ENCODE measurements around the gene FOXP1.

The FOXP1 gene

DNA sequence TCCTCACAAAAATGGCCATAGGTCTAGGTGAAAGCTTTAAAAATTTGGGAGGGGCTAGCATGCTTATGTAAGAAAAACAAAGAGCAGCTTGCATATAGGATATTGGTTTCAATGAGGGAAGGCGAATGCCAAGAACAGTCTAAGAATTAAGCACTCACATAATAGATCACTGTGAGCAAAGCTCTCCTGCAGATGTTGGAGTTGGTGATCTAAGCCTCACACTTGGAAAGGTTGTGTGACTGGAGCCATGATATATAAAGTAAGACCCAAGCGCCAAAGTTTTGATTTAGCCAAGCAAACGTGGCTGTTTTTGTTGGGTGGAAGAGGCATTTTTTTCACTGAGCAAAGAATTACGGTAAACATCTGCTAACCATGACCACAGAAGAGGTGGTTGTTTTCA, 237.5 kb downstream of the FOXP1 start:
- H3K4me1 ChIP-seq (ENCODE audit: control insufficient read depth in 1 of 2, insufficient read depth in 1 of 2, low read depth in 1 of 2, low read length in 1 of 2): no peaks in the 10 kb centered on the region
- H3K27ac ChIP-seq: no peak overlapping the region
- no peaks in the 10 kb centered on the region for H3K27me3 ChIP-seq
- no peaks in the 10 kb centered on the region for H3K9me3 ChIP-seq
- no peak overlapping the region for H3K4me3 ChIP-seq (ENCODE audit: low read depth in 1 of 2, low read length in 1 of 2)
- H3K36me3 ChIP-seq: no peaks in the 10 kb centered on the region
- TF ChIP-seq, protein P1, sequence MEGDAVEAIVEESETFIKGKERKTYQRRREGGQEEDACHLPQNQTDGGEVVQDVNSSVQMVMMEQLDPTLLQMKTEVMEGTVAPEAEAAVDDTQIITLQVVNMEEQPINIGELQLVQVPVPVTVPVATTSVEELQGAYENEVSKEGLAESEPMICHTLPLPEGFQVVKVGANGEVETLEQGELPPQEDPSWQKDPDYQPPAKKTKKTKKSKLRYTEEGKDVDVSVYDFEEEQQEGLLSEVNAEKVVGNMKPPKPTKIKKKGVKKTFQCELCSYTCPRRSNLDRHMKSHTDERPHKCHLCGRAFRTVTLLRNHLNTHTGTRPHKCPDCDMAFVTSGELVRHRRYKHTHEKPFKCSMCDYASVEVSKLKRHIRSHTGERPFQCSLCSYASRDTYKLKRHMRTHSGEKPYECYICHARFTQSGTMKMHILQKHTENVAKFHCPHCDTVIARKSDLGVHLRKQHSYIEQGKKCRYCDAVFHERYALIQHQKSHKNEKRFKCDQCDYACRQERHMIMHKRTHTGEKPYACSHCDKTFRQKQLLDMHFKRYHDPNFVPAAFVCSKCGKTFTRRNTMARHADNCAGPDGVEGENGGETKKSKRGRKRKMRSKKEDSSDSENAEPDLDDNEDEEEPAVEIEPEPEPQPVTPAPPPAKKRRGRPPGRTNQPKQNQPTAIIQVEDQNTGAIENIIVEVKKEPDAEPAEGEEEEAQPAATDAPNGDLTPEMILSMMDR (IDR thresholded peaks at IDR 0.05): no peak

DNA sequence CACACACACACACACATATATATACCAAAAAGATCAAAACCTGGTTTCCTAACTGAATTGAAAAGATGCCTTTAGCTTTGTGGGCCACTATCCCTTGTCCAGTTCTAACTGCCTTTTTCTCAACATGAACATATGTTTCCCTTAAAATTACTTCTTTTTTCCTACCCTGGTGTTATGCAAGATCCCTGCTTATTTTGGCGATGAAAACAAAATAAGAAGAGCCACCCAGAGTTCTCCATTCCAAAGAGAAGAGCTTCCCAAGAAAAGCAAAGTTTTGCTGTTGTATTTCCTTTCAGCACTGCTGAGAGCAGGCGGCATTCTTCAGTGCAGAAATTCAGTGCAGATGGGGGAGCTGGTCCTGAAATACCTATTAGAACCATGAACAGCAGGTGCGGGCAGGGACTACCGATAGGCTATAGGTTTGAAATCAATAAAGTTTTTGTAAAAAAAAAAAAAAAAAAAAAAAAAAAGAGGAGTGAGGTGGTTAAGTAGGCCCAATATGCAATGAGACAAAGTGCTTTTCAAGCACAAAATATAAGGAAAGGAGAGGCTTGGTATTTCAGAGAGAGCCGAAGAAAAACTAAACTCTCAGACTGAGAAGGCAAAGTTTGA, 238.0 kb downstream of the FOXP1 start:
- H3K9me3 ChIP-seq: no peaks in the 10 kb centered on the region
- no peaks in the 10 kb centered on the region for H3K27me3 ChIP-seq
- no peak overlapping the region for H3K27ac ChIP-seq
- TF ChIP-seq, protein P1 (IDR thresholded peaks at IDR 0.05): no peak
- H3K36me3 ChIP-seq: no peaks in the 10 kb centered on the region
- H3K4me1 ChIP-seq (ENCODE audit: control insufficient read depth in 1 of 2, insufficient read depth in 1 of 2, low read depth in 1 of 2, low read length in 1 of 2): no peaks in the 10 kb centered on the region
- no peak overlapping the region for H3K4me3 ChIP-seq (ENCODE audit: low read depth in 1 of 2, low read length in 1 of 2)

DNA sequence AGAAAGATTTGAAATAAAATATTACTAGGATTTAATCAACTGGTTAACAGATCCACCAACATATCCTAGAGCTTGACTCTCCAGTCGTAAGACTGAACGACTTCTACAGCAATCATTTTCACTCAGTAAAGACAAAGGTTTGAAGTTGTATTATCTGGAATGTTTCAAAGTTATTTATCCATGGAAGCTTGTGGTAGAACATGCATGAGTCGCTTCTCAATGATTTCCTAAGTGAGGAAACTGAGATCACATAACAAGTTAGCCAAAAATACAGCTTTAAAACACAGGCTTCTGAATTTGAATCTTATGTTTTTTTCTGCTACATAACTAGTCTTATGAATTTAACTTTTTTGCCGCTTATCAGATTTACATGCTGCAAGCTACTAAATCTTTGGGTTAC, 241.8 kb downstream of the FOXP1 start:
- Histone ChIP-seq H3K27ac (no peak overlapping the region), H3K36me3 (no peaks in the 10 kb centered on the region), H3K4me3 (ENCODE audit: low read depth in 1 of 2, low read length in 1 of 2) (no peak overlapping the region), H3K9me3 (no peaks in the 10 kb centered on the region), H3K27me3 (no peaks in the 10 kb centered on the region), H3K4me1 (ENCODE audit: control insufficient read depth in 1 of 2, insufficient read depth in 1 of 2, low read depth in 1 of 2, low read length in 1 of 2) (no peaks in the 10 kb centered on the region)
- TF ChIP-seq, protein P1 (IDR thresholded peaks at IDR 0.05): no peak

DNA sequence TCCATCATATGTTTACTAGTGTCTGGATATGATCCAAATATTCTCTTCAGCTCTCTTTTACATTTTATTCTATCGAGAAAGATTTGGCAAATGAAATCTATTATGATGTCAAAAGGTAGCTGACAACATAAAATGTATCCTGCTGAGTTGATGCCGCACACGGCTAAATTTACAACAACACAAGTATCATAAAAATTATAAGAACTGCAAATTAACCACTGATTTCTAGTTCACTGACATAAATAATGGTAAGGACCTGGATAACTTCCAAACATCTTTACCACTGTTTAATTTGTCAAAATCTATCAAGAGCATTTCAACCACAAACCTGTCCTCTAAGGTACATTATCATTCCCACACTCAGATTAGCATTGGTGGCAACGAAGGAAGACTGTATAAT, 244.5 kb downstream of the FOXP1 start:
- TF ChIP-seq, protein P1 (IDR thresholded peaks at IDR 0.05): no peak
- Histone ChIP-seq H3K27ac (no peak overlapping the region), H3K4me3 (ENCODE audit: low read depth in 1 of 2, low read length in 1 of 2) (no peak overlapping the region), H3K27me3 (no peaks in the 10 kb centered on the region), H3K9me3 (no peaks in the 10 kb centered on the region), H3K4me1 (ENCODE audit: control insufficient read depth in 1 of 2, insufficient read depth in 1 of 2, low read depth in 1 of 2, low read length in 1 of 2) (no peaks in the 10 kb centered on the region), H3K36me3 (peaks cover 3% of the 10 kb centered on the region)

DNA sequence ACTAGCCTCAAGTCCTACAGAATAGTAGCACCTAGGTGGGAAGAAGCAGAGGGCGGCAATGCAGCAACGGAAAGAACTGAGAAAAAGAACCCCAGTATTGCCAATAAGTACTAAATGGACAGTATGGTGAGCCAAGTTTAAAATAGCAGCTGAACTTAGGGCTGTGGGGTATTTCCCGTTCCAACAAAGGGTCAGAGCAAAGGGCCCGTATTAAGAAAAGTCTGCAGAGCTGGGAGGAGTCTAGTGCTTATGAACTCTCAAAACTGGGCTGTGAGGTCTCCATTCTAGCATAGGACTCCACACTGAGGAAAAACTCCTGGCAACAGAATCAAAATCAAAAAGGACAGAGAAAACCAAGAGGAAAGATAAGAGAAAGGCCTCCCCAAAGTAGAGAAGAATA, 250.7 kb downstream of the FOXP1 start:
- Histone ChIP-seq H3K4me3 (ENCODE audit: low read depth in 1 of 2, low read length in 1 of 2) (no peak overlapping the region), H3K4me1 (ENCODE audit: control insufficient read depth in 1 of 2, insufficient read depth in 1 of 2, low read depth in 1 of 2, low read length in 1 of 2) (peaks cover 0 to 2% of the 10 kb centered on the region in 2 experiments), H3K27me3 (no peaks in the 10 kb centered on the region), H3K36me3 (peaks cover 7% of the 10 kb centered on the region), H3K9me3 (no peaks in the 10 kb centered on the region), H3K27ac (no peak overlapping the region)
- TF ChIP-seq, protein P1 (IDR thresholded peaks at IDR 0.05): no peak
